Fibroblast of lung (primary cell): ENCODE data around the gene F10.

Experiments used
- EZH2 ChIP-seq: IDR thresholded peaks from 2 replicates; pipeline ENCODE4 v1.5.1; 2012; ENCODE audit warnings: low read length, control low read depth, mild to moderate bottlenecking; ENCODE audit errors: missing control alignments
- TF ChIP-seq, protein P1 (sequence below), 2 donors: IDR thresholded peaks in 1 of 2; conservative IDR thresholded peaks in 1 of 2; 1 replicate in 1 of 2; 2 replicates in 1 of 2; pipeline ENCODE4 v1.5.1; 2011 to 2012; ENCODE audit warnings: low read length in 2 of 2, control low read depth in 1 of 2, inconsistent platforms in 1 of 2, low read depth in 1 of 2, mild to moderate bottlenecking in 1 of 2

DNA sequence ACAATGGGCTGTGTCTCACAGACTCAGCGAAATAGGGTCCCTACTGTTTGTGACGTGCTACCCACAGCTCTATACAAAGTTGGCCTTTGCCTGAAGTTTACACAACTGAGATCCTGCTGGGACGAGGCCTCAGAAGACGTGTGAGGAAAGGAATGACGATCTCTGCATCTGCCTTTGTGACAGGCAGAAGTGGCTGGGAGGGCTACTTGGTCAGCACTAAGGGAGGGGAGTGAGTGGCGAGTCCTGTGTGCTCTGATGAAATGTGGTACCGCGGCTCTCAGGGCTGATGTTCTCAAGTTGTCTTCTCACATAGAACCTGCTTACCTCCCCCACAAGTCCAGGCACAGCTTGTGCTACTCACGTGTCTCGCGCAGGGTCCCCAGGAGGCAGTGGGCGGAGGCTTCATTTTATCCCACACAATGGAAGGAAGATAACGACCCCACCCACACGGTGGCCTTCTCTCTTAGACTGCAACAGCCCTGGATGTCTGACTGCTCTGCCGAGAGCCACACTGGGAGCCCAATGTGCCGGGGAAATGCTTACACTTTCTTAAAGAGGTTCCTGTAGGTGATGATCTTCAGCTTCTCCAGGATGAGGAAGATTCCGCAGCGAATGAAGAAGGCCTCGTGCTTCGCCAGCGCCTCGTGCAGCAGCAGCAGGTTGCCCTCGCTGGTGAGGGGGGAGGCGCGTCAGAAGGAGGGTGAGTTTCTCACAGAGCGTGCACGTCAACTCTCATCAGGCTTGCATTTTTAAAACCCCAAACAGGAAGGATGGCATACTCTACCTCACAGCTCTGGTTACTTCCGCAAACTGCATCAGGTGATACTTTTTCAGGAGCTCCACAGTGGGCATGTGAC is 57.0 kb downstream of the F10 start:
- TF ChIP-seq, protein P1, sequence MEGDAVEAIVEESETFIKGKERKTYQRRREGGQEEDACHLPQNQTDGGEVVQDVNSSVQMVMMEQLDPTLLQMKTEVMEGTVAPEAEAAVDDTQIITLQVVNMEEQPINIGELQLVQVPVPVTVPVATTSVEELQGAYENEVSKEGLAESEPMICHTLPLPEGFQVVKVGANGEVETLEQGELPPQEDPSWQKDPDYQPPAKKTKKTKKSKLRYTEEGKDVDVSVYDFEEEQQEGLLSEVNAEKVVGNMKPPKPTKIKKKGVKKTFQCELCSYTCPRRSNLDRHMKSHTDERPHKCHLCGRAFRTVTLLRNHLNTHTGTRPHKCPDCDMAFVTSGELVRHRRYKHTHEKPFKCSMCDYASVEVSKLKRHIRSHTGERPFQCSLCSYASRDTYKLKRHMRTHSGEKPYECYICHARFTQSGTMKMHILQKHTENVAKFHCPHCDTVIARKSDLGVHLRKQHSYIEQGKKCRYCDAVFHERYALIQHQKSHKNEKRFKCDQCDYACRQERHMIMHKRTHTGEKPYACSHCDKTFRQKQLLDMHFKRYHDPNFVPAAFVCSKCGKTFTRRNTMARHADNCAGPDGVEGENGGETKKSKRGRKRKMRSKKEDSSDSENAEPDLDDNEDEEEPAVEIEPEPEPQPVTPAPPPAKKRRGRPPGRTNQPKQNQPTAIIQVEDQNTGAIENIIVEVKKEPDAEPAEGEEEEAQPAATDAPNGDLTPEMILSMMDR (conservative IDR thresholded peaks at IDR 0.05 in 1 of 2, IDR thresholded peaks at IDR 0.05 in 1 of 2; ENCODE audit: low read depth in 1 of 2, low read length in 2 of 2): no peak
- TF ChIP-seq EZH2: no peak
